Thyroid gland (tissue), 4 donors: Measurements from ENCODE around the gene DOC2A. TPM values are rescaled to one million over a fixed set of nuclear protein-coding genes. Genes with fewer than 3 reads are reported as not detected.
"Not testable (repeated sequence)": the region's sequence is repeated elsewhere in the genome, so short reads cannot be mapped to it uniquely, and the experiment has no call there.

Experiments
- DNase-seq, 2 donors: peaks; one replicate each; pipeline ENCODE4 v3.0.0-alpha.2; 2019
- H3K27ac ChIP-seq, 3 donors: fragments of 200-600 bp; sonication (generic); 1 replicate in 2 of 3; 2 replicates in 1 of 3; pipeline ENCODE4 v1.5.1; 2016 to 2019; ENCODE audit warnings: mild to moderate bottlenecking in 1 of 3, moderate library complexity in 1 of 3
- H3K27me3 ChIP-seq: fragments of 200-600 bp; sonication (generic); one replicate; pipeline ENCODE4 v1.5.1; 2019
- H3K36me3 ChIP-seq, 2 donors: fragments of 200-600 bp; sonication (generic); one replicate each; pipeline ENCODE4 v1.5.1; 2016 to 2019
- H3K4me1 ChIP-seq, 2 donors: fragments of 200-600 bp; sonication (generic); one replicate each; pipeline ENCODE4 v1.5.1; 2017 to 2019
- H3K4me3 ChIP-seq, 3 donors: fragments of 200-600 bp; sonication (generic); replicated peaks in 1 of 3; 1 replicate in 2 of 3; 2 replicates in 1 of 3; pipeline ENCODE4 v1.5.1; 2016; ENCODE audit warnings: mild to moderate bottlenecking in 1 of 3
- H3K9me3 ChIP-seq: fragments of 200-600 bp; sonication (generic); one replicate; pipeline ENCODE4 v1.5.1; 2017
- CTCF ChIP-seq, 6 experiments: fragments of 200-600 bp in 3 of 6; fragments of 450-650 bp in 3 of 6; sonication (generic) in 3 of 6; IDR thresholded peaks; one replicate each; pipeline ENCODE4 v1.5.1; 2016 to 2019; ENCODE audit warnings: antibody characterized with exemption in 6 of 6, mild to moderate bottlenecking in 2 of 6, inconsistent platforms in 1 of 6, moderate library complexity in 1 of 6
- POLR2A ChIP-seq, 2 donors: fragments of 450-650 bp; IDR thresholded peaks; one replicate each; pipeline ENCODE4 v1.6.1; 2017; ENCODE audit warnings: antibody characterized with exemption in 2 of 2, mild to moderate bottlenecking in 2 of 2, moderate library complexity in 1 of 2
- WGBS, 2 donors: methylation state at CpG; one replicate each; pipeline ENCODE4 v1.1.5; 2017; 5-methylcytosine and 5-hydroxymethylcytosine counted together
- intact Hi-C: fragments of 100-400 bp; cut with DNase I; formaldehyde crosslinking; loops from one replicate; pipeline ENCODE4 v1.15.1; 2023
- total RNA-seq, 4 donors: library from RNA; depleted of rRNA; stranded (reverse); fragments of >200 nt; gene quantifications; one replicate each; pipeline ENCODE4 v1.2.3, GENCODE V29; 2016

Gene DOC2A
- total RNA-seq, 4 donors from 2014 or later = 0.22 to 1.2 (median 0.94) TPM; not detected in 1

- Histone ChIP-seq H3K4me1 (peaks cover 11 to 12% of the 10 kb centered on the region in 2 donors), H3K9me3 (no peaks in the 10 kb centered on the region), H3K4me3 (no peak overlapping the region), H3K27ac (no peak overlapping the region), H3K36me3 (no peaks in the 10 kb centered on the region), H3K27me3 (no peaks in the 10 kb centered on the region)
- 97 to 99% methylated on average over 2 of the region's 2 CpGs for WGBS, 2 donors
- TF ChIP-seq POLR2A (IDR thresholded peaks at IDR 0.05) (no peak), CTCF (IDR thresholded peaks at IDR 0.05) (no peak)
- no peak for DNase-seq
- intact Hi-C loops = no loop called here
These were observed 6.4 kb upstream of the DOC2A start for GRCh38 chr16:30017277-30017656.

GRCh38 chr16:30016555-30017276 is 5.9 kb upstream of the DOC2A start:
- no peaks in the 10 kb centered on the region for H3K27me3 ChIP-seq
- H3K4me1 ChIP-seq = peaks cover 11% of the 10 kb centered on the region in 2 donors
- WGBS, 2 donors = 77 to 78% methylated on average over 8 of the region's 8 CpGs
- no peak for DNase-seq
- H3K9me3 ChIP-seq = no peaks in the 10 kb centered on the region
- no peaks in the 10 kb centered on the region for H3K36me3 ChIP-seq
- intact Hi-C loops = no loop called here
- no peak for TF ChIP-seq POLR2A (IDR thresholded peaks at IDR 0.05)
- TF ChIP-seq CTCF (IDR thresholded peaks at IDR 0.05) = no peak
- no peak overlapping the region for H3K27ac ChIP-seq
- H3K4me3 ChIP-seq = no peak overlapping the region

GRCh38 chr16:30015450-30015849 is 4.6 kb upstream of the DOC2A start:
- Histone ChIP-seq H3K27me3 (peaks cover 12% of the 10 kb centered on the region), H3K4me1 (peaks cover 11 to 18% of the 10 kb centered on the region in 2 donors)
- H3K36me3 ChIP-seq, intact Hi-C loops, H3K9me3 ChIP-seq, DNase-seq, H3K27ac ChIP-seq, H3K4me3 ChIP-seq: not testable (repeated sequence)
- WGBS, 2 donors = 70 to 75% methylated on average over 7 of the region's 7 CpGs

GRCh38 chr16:30012598-30012997 is 1.8 kb upstream of the DOC2A start:
- not testable (repeated sequence) for H3K4me3 ChIP-seq

GRCh38 chr16:30011714-30012504 is 1.1 kb upstream of the DOC2A start:
- intact Hi-C loops = no loop called here
- Histone ChIP-seq H3K27ac (no peak overlapping the region), H3K4me1 (peaks cover 13 to 19% of the 10 kb centered on the region in 2 donors), H3K27me3 (peaks cover 20% of the 10 kb centered on the region), H3K36me3 (no peaks in the 10 kb centered on the region), H3K9me3 (no peaks in the 10 kb centered on the region), H3K4me3 (no peak overlapping the region)
- WGBS, 2 donors = 25 to 26% methylated on average over 22 to 30 of the region's 31 CpGs
- DNase-seq = no peak
- no peak for TF ChIP-seq CTCF (IDR thresholded peaks at IDR 0.05)
- TF ChIP-seq POLR2A (IDR thresholded peaks at IDR 0.05) = no peak

More at GRCh38 chr16:30012598-30012997, 1.8 kb upstream of the DOC2A start:
- Histone ChIP-seq H3K27me3 (peaks cover 20% of the 10 kb centered on the region), H3K4me1 (peaks cover 13 to 19% of the 10 kb centered on the region in 2 donors)
- WGBS, 2 donors = 70 to 78% methylated on average over 14 of the region's 14 CpGs
- DNase-seq, H3K36me3 ChIP-seq, H3K27ac ChIP-seq, intact Hi-C loops, H3K9me3 ChIP-seq: not testable (repeated sequence)
